ENCODE data around the gene ADIPOR1. TPM values are rescaled to one million over a fixed set of nuclear protein-coding genes. Genes with fewer than 3 reads are reported as not detected.
"Not testable (repeated sequence)": the region's sequence is repeated elsewhere in the genome, so short reads cannot be mapped to it uniquely, and the experiment has no call there.

ADIPOR1 gene
- total RNA-seq, result 10 to 100 TPM; 38.7 to 53.8 (median 47.9) TPM

- H3K36me3 ChIP-seq, result no peaks in the 10 kb centered on the region
- H3K27ac ChIP-seq, result peak within 1 kb of the TSS; percentile 89 to 98
- TF ChIP-seq CTCF (IDR thresholded peaks at IDR 0.05) (peak in 1 of 4 experiments; percentile 30), POLR2A (IDR thresholded peaks at IDR 0.05) (peak; percentile 93 to 98)
- H3K27me3 ChIP-seq, result no peaks in the 10 kb centered on the region
- intact Hi-C loops (cut with DNase I; ENCODE audit: low total_unique reads), result no loop called here
- peak; percentile 87 to 89 for DNase-seq
- H3K4me1 ChIP-seq, result peaks cover 0 to 8% of the 10 kb centered on the region in 2 donors
- H3K4me3 ChIP-seq, result peak within 1 kb of the TSS; percentile 90 to 93
- H3K9me3 ChIP-seq, result no peaks in the 10 kb centered on the region
Observed at GRCh38 chr1:202957733-202958543, at the start of gene ADIPOR1. Gene ADIPOR1 (minus strand): TSS chr1:202958312. CDS start chr1:202951070, 7,242 bp downstream.

- Histone ChIP-seq H3K36me3 (no peaks in the 10 kb centered on the region), H3K4me3 (peak within 1 kb of the TSS; percentile 75 to 89), H3K9me3 (no peaks in the 10 kb centered on the region), H3K27ac (peak within 1 kb of the TSS; percentile 84 to 88), H3K4me1 (peaks cover 0 to 5% of the 10 kb centered on the region in 2 donors), H3K27me3 (no peaks in the 10 kb centered on the region)
- no peak for TF ChIP-seq CTCF (IDR thresholded peaks at IDR 0.05)
- TF ChIP-seq POLR2A (IDR thresholded peaks at IDR 0.05), result peak; percentile 91 to 94
- DNase-seq, result peak; percentile 95 to 96
- intact Hi-C loops (cut with DNase I; ENCODE audit: low total_unique reads), result no loop called here
Observed at GRCh38 chr1:203006948-203007871, 49.1 kb upstream of the ADIPOR1 start, which contains the start of gene TMEM183A. Gene TMEM183A (plus strand): TSS chr1:203007374. CDS start chr1:203007466, 92 bp downstream.

GRCh38 chr1:203005395-203006142 is 47.5 kb upstream of the ADIPOR1 start:
- H3K27ac ChIP-seq, result not testable (repeated sequence)

GRCh38 chr1:203002951-203003350 is 44.8 kb upstream of the ADIPOR1 start:
- intact Hi-C loops (cut with DNase I; ENCODE audit: low total_unique reads), result no loop called here
- no peak for DNase-seq
- no peaks in the 10 kb centered on the region for H3K27me3 ChIP-seq
- H3K9me3 ChIP-seq, result no peaks in the 10 kb centered on the region
- no peaks in the 10 kb centered on the region for H3K36me3 ChIP-seq
- no peaks in the 10 kb centered on the region for H3K4me1 ChIP-seq
- H3K4me3 ChIP-seq, result no peak overlapping the region
- TF ChIP-seq CTCF (IDR thresholded peaks at IDR 0.05), result no peak
- no peak for TF ChIP-seq POLR2A (IDR thresholded peaks at IDR 0.05)
- H3K27ac ChIP-seq, result no peak overlapping the region

More at GRCh38 chr1:203005395-203006142, 47.5 kb upstream of the ADIPOR1 start:
- H3K9me3 ChIP-seq; H3K36me3 ChIP-seq; intact Hi-C loops (cut with DNase I; ENCODE audit: low total_unique reads); H3K4me3 ChIP-seq; DNase-seq; H3K27me3 ChIP-seq; H3K4me1 ChIP-seq: not testable (repeated sequence)

- Histone ChIP-seq H3K4me1 (no peaks in the 10 kb centered on the region), H3K9me3 (no peaks in the 10 kb centered on the region), H3K27me3 (no peaks in the 10 kb centered on the region), H3K4me3 (no peak overlapping the region), H3K36me3 (no peaks in the 10 kb centered on the region), H3K27ac (no peak overlapping the region)
- no peak for DNase-seq
- intact Hi-C loops (cut with DNase I; ENCODE audit: low total_unique reads), result no loop called here
- TF ChIP-seq POLR2A (IDR thresholded peaks at IDR 0.05) (no peak), CTCF (IDR thresholded peaks at IDR 0.05) (no peak)
Observed at GRCh38 chr1:203001986-203002385, 43.9 kb upstream of the ADIPOR1 start.

Measured in uterus (tissue), 4 donors.